Right lobe of liver (tissue), 4 donors: ENCODE measurements around the gene MARCKS.

Source experiments
- POLR2A ChIP-seq: fragments of 450-650 bp; IDR thresholded peaks from one replicate; pipeline ENCODE4 v1.6.1; 2017; ENCODE audit warnings: antibody characterized with exemption, mild to moderate bottlenecking
- TF ChIP-seq, protein P1 (sequence below), 4 donors: fragments of 200-600 bp in 3 of 4; fragments of 450-650 bp in 1 of 4; IDR thresholded peaks; one replicate each; pipeline versions ENCODE4 v1.5.1 to v1.8.0; 2016 to 2022; ENCODE audit warnings: antibody characterized with exemption in 4 of 4, mild to moderate bottlenecking in 2 of 4
- donor health status: DM: no; HTN: no; CAD: no.
- donor health status: DM: no; HTN: no; CAD: no.
- donor health status: DM: no; HTN: yes; CAD: no.

DNA sequence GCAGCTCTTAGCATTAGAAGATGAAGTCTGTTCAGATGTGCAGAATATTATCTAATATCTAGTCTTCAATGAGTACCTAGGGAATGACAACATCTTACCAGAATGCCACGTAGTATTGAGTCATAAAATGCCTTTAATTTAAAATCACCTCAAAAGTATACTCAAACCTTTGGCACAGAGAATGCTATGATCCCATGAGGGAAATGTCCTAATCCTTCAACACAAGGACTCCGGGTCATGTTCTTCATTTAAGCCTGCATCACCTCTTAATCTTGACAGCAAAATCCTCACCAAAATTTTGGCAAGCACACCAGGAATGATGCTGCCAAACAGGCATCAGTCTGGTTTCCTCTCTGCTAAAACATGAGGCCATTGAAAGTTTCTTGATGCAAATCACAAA is 23.6 kb upstream of the MARCKS start:
- TF ChIP-seq, protein P1, sequence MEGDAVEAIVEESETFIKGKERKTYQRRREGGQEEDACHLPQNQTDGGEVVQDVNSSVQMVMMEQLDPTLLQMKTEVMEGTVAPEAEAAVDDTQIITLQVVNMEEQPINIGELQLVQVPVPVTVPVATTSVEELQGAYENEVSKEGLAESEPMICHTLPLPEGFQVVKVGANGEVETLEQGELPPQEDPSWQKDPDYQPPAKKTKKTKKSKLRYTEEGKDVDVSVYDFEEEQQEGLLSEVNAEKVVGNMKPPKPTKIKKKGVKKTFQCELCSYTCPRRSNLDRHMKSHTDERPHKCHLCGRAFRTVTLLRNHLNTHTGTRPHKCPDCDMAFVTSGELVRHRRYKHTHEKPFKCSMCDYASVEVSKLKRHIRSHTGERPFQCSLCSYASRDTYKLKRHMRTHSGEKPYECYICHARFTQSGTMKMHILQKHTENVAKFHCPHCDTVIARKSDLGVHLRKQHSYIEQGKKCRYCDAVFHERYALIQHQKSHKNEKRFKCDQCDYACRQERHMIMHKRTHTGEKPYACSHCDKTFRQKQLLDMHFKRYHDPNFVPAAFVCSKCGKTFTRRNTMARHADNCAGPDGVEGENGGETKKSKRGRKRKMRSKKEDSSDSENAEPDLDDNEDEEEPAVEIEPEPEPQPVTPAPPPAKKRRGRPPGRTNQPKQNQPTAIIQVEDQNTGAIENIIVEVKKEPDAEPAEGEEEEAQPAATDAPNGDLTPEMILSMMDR (IDR thresholded peaks at IDR 0.05) = no peak
- no peak for TF ChIP-seq POLR2A
